ENCODE results near the gene PRCD. TPM values are rescaled to one million over a fixed set of nuclear protein-coding genes. Genes with fewer than 3 reads are reported as not detected.
A peak's percentile ranks its signal among the peaks of the same experiment; 100 is the strongest.

The PRCD gene
- total and polyA plus RNA-seq, 8 donors: 0.55 to 7.3 (median 1.1) TPM

DNA sequence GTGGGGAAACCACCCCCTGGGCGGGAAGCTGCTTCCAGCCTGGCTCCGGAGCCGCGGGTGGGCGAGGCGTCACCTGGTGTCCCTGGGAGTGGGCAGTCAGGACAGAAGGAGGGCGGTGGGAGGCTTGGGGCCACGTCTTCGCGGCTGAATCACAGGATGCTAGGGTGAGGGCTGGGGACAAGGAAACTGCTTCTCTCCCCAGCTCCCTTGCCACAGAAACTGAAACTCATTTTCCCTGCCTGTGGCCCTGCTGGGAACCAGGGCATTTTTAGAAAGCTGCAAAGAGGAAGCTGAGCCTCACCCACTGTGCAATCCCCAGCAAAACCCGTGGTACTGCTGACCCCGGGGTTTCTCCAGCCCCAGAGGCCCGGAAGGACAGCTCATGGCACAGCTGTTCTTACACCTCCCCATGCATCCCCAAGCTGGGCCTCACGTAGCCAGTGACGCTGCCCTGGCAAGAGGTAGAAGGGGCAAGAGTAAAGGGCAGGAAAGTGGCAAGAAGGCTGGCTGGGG is 46.8 kb upstream of the PRCD start:
- no peaks in the 10 kb centered on the region for H3K27me3 ChIP-seq
- intact Hi-C loops (cut with DNase I): no loop called here
- H3K36me3 ChIP-seq: no peaks in the 10 kb centered on the region
- DNase-seq (peak in 2 of 6 donors; percentile 27 to 66), FAIRE-seq (no peak), ATAC-seq (peak in 3 of 4 donors; percentile 10 to 59 (median 53))
- H3K4me1 ChIP-seq: peaks cover 9 to 10% (median 9%) of the 10 kb centered on the region in 3 donors
- no peaks in the 10 kb centered on the region for H3K9me3 ChIP-seq
- 50 to 59% methylated on average over 15 of the region's 15 CpGs for WGBS, 2 donors
- TF ChIP-seq CTCF (IDR thresholded peaks at IDR 0.05): no peak
- peak overlapping the region in 3 of 4 donors; percentile 17 to 80 (median 63) for H3K27ac ChIP-seq
- peak overlapping the region in 1 of 4 donors; percentile 5 for H3K4me3 ChIP-seq

GRCh38 chr17:76493505-76494167 is 46.2 kb upstream of the PRCD start:
- no peaks in the 10 kb centered on the region for H3K27me3 ChIP-seq
- FAIRE-seq: no peak
- intact Hi-C loops (cut with DNase I): no loop called here
- 82 to 87% methylated on average over 17 to 21 of the region's 21 CpGs for WGBS, 2 donors
- H3K4me3 ChIP-seq: peak overlapping the region in 1 of 4 donors; percentile 5
- no peak for TF ChIP-seq CTCF (IDR thresholded peaks at IDR 0.05)
- no peaks in the 10 kb centered on the region for H3K9me3 ChIP-seq
- H3K4me1 ChIP-seq: peaks cover 9 to 12% (median 10%) of the 10 kb centered on the region in 3 donors
- ATAC-seq: no peak
- no peaks in the 10 kb centered on the region for H3K36me3 ChIP-seq
- peak overlapping the region in 2 of 4 donors; percentile 63 to 80 for H3K27ac ChIP-seq
- DNase-seq: peak in 1 of 6 donors; percentile 38

DNA sequence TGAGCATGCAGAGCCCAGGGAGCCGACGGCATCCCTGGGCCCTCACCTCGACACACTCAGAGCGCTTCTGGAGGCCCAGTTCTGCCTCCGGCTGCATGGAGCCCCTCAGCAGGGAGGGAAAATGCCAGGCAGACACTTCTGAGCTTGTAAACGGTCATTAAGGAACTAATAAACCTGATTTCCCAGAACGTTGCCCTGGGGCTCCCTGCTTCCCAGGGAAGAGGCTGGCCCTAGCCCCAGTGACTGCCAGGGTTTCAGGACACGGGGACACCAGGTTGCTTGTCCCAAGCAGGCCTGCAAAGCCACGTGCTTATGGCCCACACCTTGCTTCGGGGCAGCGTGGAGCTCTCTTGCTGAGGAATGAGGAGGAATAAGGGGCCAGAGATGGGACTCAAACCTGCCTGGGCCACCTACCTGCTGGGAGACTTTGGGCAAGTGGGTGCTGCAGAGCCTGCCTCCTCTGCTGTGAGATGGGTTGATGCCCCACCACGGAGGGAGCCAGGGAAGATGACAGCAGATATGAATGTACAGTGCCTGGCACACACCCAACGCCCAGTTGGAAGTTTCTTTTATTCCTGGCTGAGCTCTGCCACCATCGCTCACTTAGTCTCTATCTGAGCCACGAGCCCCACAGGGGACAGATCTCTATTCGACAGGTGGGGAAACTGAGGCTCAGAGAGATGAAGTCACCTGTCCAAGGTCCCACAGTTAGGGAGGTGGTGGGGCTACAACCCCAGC is 44.0 kb upstream of the PRCD start:
- H3K36me3 ChIP-seq: no peaks in the 10 kb centered on the region
- FAIRE-seq: no peak
- no peak for TF ChIP-seq CTCF (IDR thresholded peaks at IDR 0.05)
- 78 to 79% methylated on average over 16 of the region's 16 CpGs for WGBS, 2 donors
- H3K27me3 ChIP-seq: no peaks in the 10 kb centered on the region
- DNase-seq: peak in 1 of 6 donors; percentile 23
- ATAC-seq: no peak
- no peak overlapping the region for H3K4me3 ChIP-seq
- peaks cover 13 to 23% (median 22%) of the 10 kb centered on the region in 3 donors for H3K4me1 ChIP-seq
- H3K9me3 ChIP-seq: no peaks in the 10 kb centered on the region
- intact Hi-C loops (cut with DNase I): no loop called here
- no peak overlapping the region for H3K27ac ChIP-seq

DNA sequence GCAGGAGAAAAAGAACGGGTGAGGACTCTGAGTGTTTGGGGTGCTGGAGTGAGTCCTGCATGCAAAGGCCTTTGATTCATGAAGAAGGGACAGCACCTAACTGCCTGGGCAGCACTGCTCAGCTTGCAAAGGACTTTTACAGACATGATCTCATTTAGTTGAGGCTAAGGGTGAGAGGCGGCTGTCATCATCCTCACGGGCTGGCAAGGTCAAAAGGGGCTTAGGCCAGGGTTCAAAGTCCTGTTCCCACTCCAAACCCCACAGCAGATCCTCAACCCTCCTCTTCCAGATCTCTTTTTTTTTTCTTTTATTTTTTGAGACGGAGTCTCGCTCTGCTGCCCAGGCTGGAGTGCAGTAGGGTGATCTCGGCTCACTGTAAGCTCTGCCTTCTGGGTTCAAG is 43.4 kb upstream of the PRCD start:
- no peak overlapping the region for H3K4me3 ChIP-seq
- no peak overlapping the region for H3K27ac ChIP-seq
- no peaks in the 10 kb centered on the region for H3K36me3 ChIP-seq
- intact Hi-C loops (cut with DNase I): no loop called here
- H3K9me3 ChIP-seq: no peaks in the 10 kb centered on the region
- peaks cover 13 to 23% (median 22%) of the 10 kb centered on the region in 3 donors for H3K4me1 ChIP-seq
- 82 to 93% methylated on average over 6 of the region's 6 CpGs for WGBS, 2 donors
- no peak for ATAC-seq
- no peaks in the 10 kb centered on the region for H3K27me3 ChIP-seq
- DNase-seq: no peak
- no peak for TF ChIP-seq CTCF (IDR thresholded peaks at IDR 0.05)
- FAIRE-seq: no peak

Measured in pancreas (tissue), 10 donors.